ENCODE results near the gene SUPT20H.

The SUPT20H gene

GRCh38 chr13:37070956-37071355 lies 11.5 kb upstream of the SUPT20H start:
- no peak for ATAC-seq
- no peak for TF ChIP-seq CREB5 (CRISPR knock-in tag; IDR thresholded peaks at IDR 0.05; ENCODE audit: low read depth)
- no peak for TF ChIP-seq TSHZ2 (CRISPR knock-in tag; IDR thresholded peaks at IDR 0.05)
- TF ChIP-seq RARB (CRISPR knock-in tag; IDR thresholded peaks at IDR 0.05): no peak
- TF ChIP-seq ISL1 (CRISPR knock-in tag; IDR thresholded peaks at IDR 0.05): no peak
- TF ChIP-seq PPARA (CRISPR knock-in tag; IDR thresholded peaks at IDR 0.05; ENCODE audit: borderline replicate concordance): no peak
- TF ChIP-seq PATZ1 (CRISPR knock-in tag; IDR thresholded peaks at IDR 0.05; ENCODE audit: borderline replicate concordance): no peak
- TF ChIP-seq CSRNP3 (CRISPR knock-in tag; IDR thresholded peaks at IDR 0.05): no peak
- no peak for TF ChIP-seq ZNF8 (CRISPR knock-in tag; IDR thresholded peaks at IDR 0.05)
- TF ChIP-seq TCF4 (CRISPR knock-in tag; IDR thresholded peaks at IDR 0.05; ENCODE audit: borderline replicate concordance): no peak
- no peak for TF ChIP-seq ZC3H10 (CRISPR knock-in tag; IDR thresholded peaks at IDR 0.05)
- TF ChIP-seq OSR1 (CRISPR knock-in tag; IDR thresholded peaks at IDR 0.05): no peak
- TF ChIP-seq CSDC2 (CRISPR knock-in tag; IDR thresholded peaks at IDR 0.05): no peak

- ATAC-seq: no peak
- no peak for TF ChIP-seq ZNF565 (CRISPR knock-in tag; conservative IDR thresholded peaks at IDR 0.05; ENCODE audit: low read depth)
- TF ChIP-seq PPARA (CRISPR knock-in tag; IDR thresholded peaks at IDR 0.05; ENCODE audit: borderline replicate concordance): no peak
- no peak for TF ChIP-seq ZFP30 (CRISPR knock-in tag; IDR thresholded peaks at IDR 0.05)
- no peak for TF ChIP-seq CSRNP3 (CRISPR knock-in tag; IDR thresholded peaks at IDR 0.05)
- no peak for TF ChIP-seq RARB (CRISPR knock-in tag; IDR thresholded peaks at IDR 0.05)
- no peak for TF ChIP-seq GLIS3 (CRISPR knock-in tag; IDR thresholded peaks at IDR 0.05)
- no peak for TF ChIP-seq TCF4 (CRISPR knock-in tag; IDR thresholded peaks at IDR 0.05; ENCODE audit: borderline replicate concordance)
- no peak for TF ChIP-seq OSR1 (CRISPR knock-in tag; IDR thresholded peaks at IDR 0.05)
- no peak for TF ChIP-seq CREB5 (CRISPR knock-in tag; IDR thresholded peaks at IDR 0.05; ENCODE audit: low read depth)
- TF ChIP-seq POU6F1 (CRISPR knock-in tag; IDR thresholded peaks at IDR 0.05; ENCODE audit: borderline replicate concordance, low read depth): no peak
- TF ChIP-seq ZFP3 (CRISPR knock-in tag; IDR thresholded peaks at IDR 0.05): no peak
- TF ChIP-seq TOX (CRISPR knock-in tag; IDR thresholded peaks at IDR 0.05; ENCODE audit: borderline replicate concordance): no peak
- TF ChIP-seq BACH2 (CRISPR knock-in tag; IDR thresholded peaks at IDR 0.05; ENCODE audit: borderline replicate concordance): no peak
Measured at GRCh38 chr13:37070145-37070695, 10.7 kb upstream of the SUPT20H start.

Data from SK-N-SH treated with all-trans-retinoic acid at 6 μM for 48 hours (cell line).